ENCODE measurements around the gene HMGN3.

- TF ChIP-seq, protein P1, sequence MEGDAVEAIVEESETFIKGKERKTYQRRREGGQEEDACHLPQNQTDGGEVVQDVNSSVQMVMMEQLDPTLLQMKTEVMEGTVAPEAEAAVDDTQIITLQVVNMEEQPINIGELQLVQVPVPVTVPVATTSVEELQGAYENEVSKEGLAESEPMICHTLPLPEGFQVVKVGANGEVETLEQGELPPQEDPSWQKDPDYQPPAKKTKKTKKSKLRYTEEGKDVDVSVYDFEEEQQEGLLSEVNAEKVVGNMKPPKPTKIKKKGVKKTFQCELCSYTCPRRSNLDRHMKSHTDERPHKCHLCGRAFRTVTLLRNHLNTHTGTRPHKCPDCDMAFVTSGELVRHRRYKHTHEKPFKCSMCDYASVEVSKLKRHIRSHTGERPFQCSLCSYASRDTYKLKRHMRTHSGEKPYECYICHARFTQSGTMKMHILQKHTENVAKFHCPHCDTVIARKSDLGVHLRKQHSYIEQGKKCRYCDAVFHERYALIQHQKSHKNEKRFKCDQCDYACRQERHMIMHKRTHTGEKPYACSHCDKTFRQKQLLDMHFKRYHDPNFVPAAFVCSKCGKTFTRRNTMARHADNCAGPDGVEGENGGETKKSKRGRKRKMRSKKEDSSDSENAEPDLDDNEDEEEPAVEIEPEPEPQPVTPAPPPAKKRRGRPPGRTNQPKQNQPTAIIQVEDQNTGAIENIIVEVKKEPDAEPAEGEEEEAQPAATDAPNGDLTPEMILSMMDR (IDR thresholded peaks at IDR 0.05; ENCODE audit: low read depth, low read length) = peak; percentile 3
- TF ChIP-seq POLR2A (IDR thresholded peaks at IDR 0.05; ENCODE audit: extremely low read depth, insufficient read length) = peak; percentile 51
These were observed 802 bp downstream of the HMGN3 start for GRCh38 chr6:79233611-79234149.

Data from NB4 (cell line).